Fibroblast of lung (primary cell): Measurements from ENCODE around the gene UPF1. TPM values are rescaled to one million over a fixed set of nuclear protein-coding genes. Genes with fewer than 3 reads are reported as not detected.
A peak's percentile ranks its signal among the peaks of the same experiment; 100 is the strongest.

Experiments
- DNase-seq, 2 donors: peaks; one replicate each; pipeline versions ENCODE4 v3.0.0 to v3.0.0-alpha.2; 2010; ENCODE audit warnings: low read depth in 2 of 2
- H2AFZ ChIP-seq: 2 replicates; pipeline ENCODE4 v1.5.1; 2012; ENCODE audit warnings: low read length, control low read depth, inconsistent platforms
- H3K27ac ChIP-seq: 2 replicates; pipeline ENCODE4 v1.5.1; 2011; ENCODE audit warnings: low read length, control low read depth; ENCODE audit not compliant: insufficient read depth
- H3K27me3 ChIP-seq: 2 replicates; pipeline ENCODE4 v1.5.1; 2011; ENCODE audit warnings: mild to moderate bottlenecking, low read length; ENCODE audit not compliant: control insufficient read depth, insufficient read depth
- H3K36me3 ChIP-seq: 2 replicates; pipeline ENCODE4 v1.5.1; 2011; ENCODE audit warnings: low read length; ENCODE audit not compliant: control insufficient read depth, insufficient read depth
- H3K4me1 ChIP-seq: 2 replicates; pipeline ENCODE4 v1.5.1; 2011; ENCODE audit warnings: low read length; ENCODE audit not compliant: control insufficient read depth, insufficient read depth; ENCODE audit errors: extremely low read depth
- H3K4me2 ChIP-seq: 2 replicates; pipeline ENCODE4 v1.5.1; 2011; ENCODE audit warnings: low read length, control low read depth; ENCODE audit not compliant: insufficient read depth; ENCODE audit errors: extremely low read depth
- H3K4me3 ChIP-seq, 4 experiments: fragments of 200-600 bp in 1 of 4; sonication (generic) in 1 of 4; replicated peaks in 1 of 4; 2 replicates each; pipeline ENCODE4 v1.5.1; 2011 to 2016; ENCODE audit warnings: low read length in 4 of 4, low read depth in 3 of 4, mild to moderate bottlenecking in 3 of 4, control low read depth in 2 of 4, inconsistent platforms in 1 of 4, mixed read lengths in 1 of 4; ENCODE audit not compliant: insufficient read depth in 1 of 4; ENCODE audit errors: control extremely low read depth in 1 of 4
- H3K79me2 ChIP-seq: 2 replicates; pipeline ENCODE4 v1.5.1; 2012; ENCODE audit warnings: mild to moderate bottlenecking, low read length, inconsistent platforms; ENCODE audit not compliant: control insufficient read depth, insufficient read depth
- H3K9ac ChIP-seq: 2 replicates; pipeline ENCODE4 v1.5.1; 2011; ENCODE audit warnings: mild to moderate bottlenecking, low read length, control low read depth; ENCODE audit not compliant: insufficient read depth
- H3K9me3 ChIP-seq: 2 replicates; pipeline ENCODE4 v1.5.1; 2012; ENCODE audit warnings: low read depth, low read length; ENCODE audit not compliant: control insufficient read depth, insufficient read depth
- H4K20me1 ChIP-seq: 2 replicates; pipeline ENCODE4 v1.5.1; 2011; ENCODE audit warnings: low read length; ENCODE audit not compliant: control insufficient read depth, insufficient read depth; ENCODE audit errors: extremely low read depth
- CTCF ChIP-seq, 2 donors: IDR thresholded peaks in 1 of 2; conservative IDR thresholded peaks in 1 of 2; 1 replicate in 1 of 2; 2 replicates in 1 of 2; pipeline ENCODE4 v1.5.1; 2011 to 2012; ENCODE audit warnings: low read length in 2 of 2, control low read depth in 1 of 2, inconsistent platforms in 1 of 2, low read depth in 1 of 2, mild to moderate bottlenecking in 1 of 2
- EZH2 ChIP-seq: IDR thresholded peaks from 2 replicates; pipeline ENCODE4 v1.5.1; 2012; ENCODE audit warnings: low read length, control low read depth, mild to moderate bottlenecking; ENCODE audit errors: missing control alignments
- polyA plus RNA-seq, 2 donors: library from polyadenylated mRNA; depleted of rRNA in 1 of 2; stranded (reverse) in 1 of 2; unstranded in 1 of 2; fragments of >200 nt; gene quantifications; 2 replicates each; pipeline ENCODE4 v1.2.1, GENCODE V29; 2011 to 2012; ENCODE audit warnings: missing spikeins in 1 of 2
- total RNA-seq: library from RNA; depleted of rRNA; stranded (reverse); fragments of >200 nt; gene quantifications from 2 replicates; pipeline ENCODE4 v1.2.1, GENCODE V29; 2014

Gene UPF1
- total and polyA plus RNA-seq, 2 donors (not counting 1 experiment from before 2014, with no cell fraction given) = 20.5 to 57.1 TPM

GRCh38 chr19:18841400-18841799 lies 9.6 kb downstream of the UPF1 start:
- Histone ChIP-seq H3K27ac (no peak overlapping the region), H4K20me1 (peaks cover 15% of the 10 kb centered on the region), H3K27me3 (no peaks in the 10 kb centered on the region), H3K4me2 (no peak overlapping the region), H2AFZ (no peak overlapping the region), H3K9ac (no peak overlapping the region), H3K79me2 (peaks cover 95% of the 10 kb centered on the region), H3K36me3 (peaks cover 9% of the 10 kb centered on the region), H3K4me3 (no peak overlapping the region), H3K9me3 (no peaks in the 10 kb centered on the region), H3K4me1 (peaks cover 12% of the 10 kb centered on the region)
- DNase-seq = no peak
- TF ChIP-seq CTCF (conservative IDR thresholded peaks at IDR 0.05 in 1 of 2, IDR thresholded peaks at IDR 0.05 in 1 of 2; ENCODE audit: low read depth in 1 of 2, low read length in 2 of 2) (no peak), EZH2 (no peak)

- Histone ChIP-seq H3K4me3 (no peak overlapping the region), H4K20me1 (peaks cover 15% of the 10 kb centered on the region), H2AFZ (no peak overlapping the region), H3K4me2 (no peak overlapping the region), H3K9me3 (no peaks in the 10 kb centered on the region), H3K36me3 (peaks cover 9% of the 10 kb centered on the region), H3K4me1 (peaks cover 16% of the 10 kb centered on the region), H3K27ac (no peak overlapping the region), H3K27me3 (no peaks in the 10 kb centered on the region), H3K9ac (no peak overlapping the region), H3K79me2 (peaks cover 94% of the 10 kb centered on the region)
- TF ChIP-seq EZH2 = no peak
- no peak for TF ChIP-seq CTCF (conservative IDR thresholded peaks at IDR 0.05 in 1 of 2, IDR thresholded peaks at IDR 0.05 in 1 of 2; ENCODE audit: low read depth in 1 of 2, low read length in 2 of 2)
- no peak for DNase-seq
Observed at GRCh38 chr19:18842166-18842565, 10.4 kb downstream of the UPF1 start.

GRCh38 chr19:18843960-18844359 lies 12.2 kb downstream of the UPF1 start:
- Histone ChIP-seq H3K79me2 (peaks cover 82% of the 10 kb centered on the region), H3K4me3 (no peak overlapping the region), H4K20me1 (peaks cover 8% of the 10 kb centered on the region), H3K27me3 (no peaks in the 10 kb centered on the region), H3K4me1 (peaks cover 25% of the 10 kb centered on the region), H3K27ac (no peak overlapping the region), H2AFZ (no peak overlapping the region), H3K9me3 (no peaks in the 10 kb centered on the region), H3K36me3 (peaks cover 7% of the 10 kb centered on the region), H3K9ac (no peak overlapping the region), H3K4me2 (no peak overlapping the region)
- peak in 1 of 2 donors; percentile 58 for DNase-seq
- TF ChIP-seq CTCF (conservative IDR thresholded peaks at IDR 0.05 in 1 of 2, IDR thresholded peaks at IDR 0.05 in 1 of 2; ENCODE audit: low read depth in 1 of 2, low read length in 2 of 2) (no peak), EZH2 (no peak)
